Trophoblast cell (in vitro differentiated cells and primary cell): Measurements from ENCODE around the gene SYNGR2.

ENCODE experiments used
- DNase-seq, 2 donors: peaks; one replicate each; pipeline ENCODE4 v3.0.0-alpha.2; 2016
- H2AFZ ChIP-seq: 2 replicates; pipeline ENCODE4 v1.6.1; 2013; ENCODE audit warnings: low read length, moderate library complexity, mild to moderate bottlenecking; ENCODE audit not compliant: insufficient read depth, poor library complexity
- H2AK5ac ChIP-seq: 2 replicates; pipeline ENCODE4 v1.6.1; 2013; ENCODE audit warnings: mild to moderate bottlenecking, low read length
- H2BK120ac ChIP-seq: 2 replicates; pipeline ENCODE4 v1.6.1; 2013; ENCODE audit warnings: low read length, mild to moderate bottlenecking, moderate library complexity; ENCODE audit not compliant: insufficient read depth, poor library complexity
- H2BK12ac ChIP-seq: 2 replicates; pipeline ENCODE4 v1.6.1; 2013; ENCODE audit warnings: mild to moderate bottlenecking, low read length, moderate library complexity
- H2BK5ac ChIP-seq: 2 replicates; pipeline ENCODE4 v1.6.1; 2013; ENCODE audit warnings: low read length, low read depth, moderate library complexity, mild to moderate bottlenecking; ENCODE audit not compliant: poor library complexity
- H3K14ac ChIP-seq: 2 replicates; pipeline ENCODE4 v1.6.1; 2013; ENCODE audit warnings: mild to moderate bottlenecking, low read length
- H3K18ac ChIP-seq: 2 replicates; pipeline ENCODE4 v1.6.1; 2013; ENCODE audit warnings: mild to moderate bottlenecking, low read length
- H3K23ac ChIP-seq: 2 replicates; pipeline ENCODE4 v1.6.1; 2013; ENCODE audit warnings: low read length
- H3K27ac ChIP-seq: 2 replicates; pipeline ENCODE4 v1.5.1; 2013; ENCODE audit warnings: low read depth, mild to moderate bottlenecking, inconsistent platforms, low read length, moderate library complexity
- H3K27me3 ChIP-seq: 2 replicates; pipeline ENCODE4 v1.6.1; 2013; ENCODE audit warnings: inconsistent platforms, mild to moderate bottlenecking, low read length, moderate library complexity; ENCODE audit not compliant: insufficient read depth
- H3K36me3 ChIP-seq, 2 experiments: 1 replicate in 1 of 2; 2 replicates in 1 of 2; pipeline ENCODE4 v1.6.1; 2013; ENCODE audit warnings: low read length in 2 of 2, mild to moderate bottlenecking in 2 of 2, moderate library complexity in 1 of 2; ENCODE audit not compliant: insufficient read depth in 2 of 2, control insufficient read depth in 1 of 2
- H3K4ac ChIP-seq: 2 replicates; pipeline ENCODE4 v1.6.1; 2013; ENCODE audit warnings: low read depth, mild to moderate bottlenecking, low read length, moderate library complexity
- H3K4me1 ChIP-seq, 2 experiments: 1 replicate in 1 of 2; 2 replicates in 1 of 2; pipeline ENCODE4 v1.6.1; 2013; ENCODE audit warnings: low read length in 2 of 2, mild to moderate bottlenecking in 2 of 2, moderate library complexity in 1 of 2; ENCODE audit not compliant: insufficient read depth in 2 of 2, control insufficient read depth in 1 of 2
- H3K4me2 ChIP-seq: 2 replicates; pipeline ENCODE4 v1.6.1; 2013; ENCODE audit warnings: inconsistent platforms, mild to moderate bottlenecking, low read length, moderate library complexity
- H3K4me3 ChIP-seq: 2 replicates; pipeline ENCODE4 v1.5.1; 2013; ENCODE audit warnings: mild to moderate bottlenecking, low read depth, low read length, inconsistent platforms
- H3K79me1 ChIP-seq: one replicate; pipeline ENCODE4 v1.6.1; 2013; ENCODE audit warnings: low read length
- H3K79me2 ChIP-seq: 2 replicates; pipeline ENCODE4 v1.6.1; 2013; ENCODE audit warnings: low read length, mild to moderate bottlenecking; ENCODE audit not compliant: control insufficient read depth, insufficient read depth, poor library complexity
- H3K9ac ChIP-seq: 2 replicates; pipeline ENCODE4 v1.6.1; 2013; ENCODE audit warnings: mild to moderate bottlenecking, low read length
- H3K9me3 ChIP-seq: 2 replicates; pipeline ENCODE4 v1.6.1; 2013; ENCODE audit warnings: low read depth, mild to moderate bottlenecking, control low read depth, inconsistent platforms, low read length; ENCODE audit not compliant: insufficient read depth
- H4K12ac ChIP-seq: 2 replicates; pipeline ENCODE4 v1.6.1; 2013; ENCODE audit warnings: low read depth, mild to moderate bottlenecking, low read length, moderate library complexity
- H4K8ac ChIP-seq: 2 replicates; pipeline ENCODE4 v1.6.1; 2013; ENCODE audit warnings: low read depth, mild to moderate bottlenecking, low read length, moderate library complexity
- H4K91ac ChIP-seq: one replicate; pipeline ENCODE4 v1.6.1; 2013; ENCODE audit warnings: low read depth, mild to moderate bottlenecking, low read length, moderate library complexity
- WGBS: extraction: QIAGEN DNeasy Blood & Tissue Kit; methylation state at CpG from one replicate; pipeline ENCODE4 v1.1.7; 2013; ENCODE audit warnings: missing lambda C conversion rate; ENCODE audit not compliant: insufficient read length, insufficient coverage; ENCODE audit errors: extremely low coverage; 5-methylcytosine and 5-hydroxymethylcytosine counted together

The SYNGR2 gene

DNA sequence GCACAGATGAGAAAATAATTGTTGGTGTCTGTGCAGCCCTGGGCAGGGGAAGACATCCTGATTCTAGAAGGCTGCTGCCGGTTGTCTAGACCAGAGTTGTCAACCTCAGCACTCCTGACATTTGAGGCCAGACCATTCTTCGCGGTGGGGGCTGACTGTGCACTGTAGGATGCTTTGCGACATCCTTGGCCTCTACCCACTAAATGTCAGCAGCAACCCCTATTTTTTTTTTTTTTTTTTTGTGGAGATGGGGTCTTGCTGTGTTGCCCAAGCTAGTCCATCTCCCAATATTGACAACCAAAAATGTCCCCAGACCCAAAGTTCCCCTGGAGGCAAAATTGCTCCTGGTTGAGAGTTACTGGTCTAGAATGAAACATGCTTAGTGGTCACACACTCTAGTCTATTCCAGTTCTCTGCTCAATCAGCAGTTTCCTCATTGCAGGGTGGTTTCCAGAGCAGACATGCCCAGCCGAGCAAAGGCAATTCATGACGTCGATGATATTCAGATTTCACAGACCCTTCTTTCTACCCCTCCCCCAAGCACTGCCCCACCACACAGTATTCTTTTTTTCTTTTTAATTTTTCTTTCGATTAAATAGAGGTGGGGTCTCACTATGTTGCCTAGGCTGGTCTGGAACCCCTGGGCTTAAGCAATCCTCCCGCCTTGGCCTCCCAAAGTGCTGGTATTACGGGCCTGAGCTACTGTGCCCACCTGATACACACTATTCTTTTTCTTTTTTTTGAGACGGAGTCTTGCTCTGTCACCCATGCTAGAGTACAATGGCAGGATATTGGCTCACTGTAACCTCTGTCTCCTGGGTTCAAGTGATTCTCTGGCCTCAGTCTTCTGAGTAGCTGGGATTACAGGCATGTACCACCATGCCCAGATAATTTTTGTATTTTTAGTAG, 13.2 kb upstream of the SYNGR2 start:
- H4K91ac ChIP-seq, result no peak overlapping the region
- no peaks in the 10 kb centered on the region for H3K36me3 ChIP-seq
- no peak overlapping the region for H3K4me2 ChIP-seq
- H3K14ac ChIP-seq, result no peak overlapping the region
- H2BK120ac ChIP-seq, result no peak overlapping the region
- WGBS, result no CpG with 5 or more reads among the region's 11 CpGs
- H2AFZ ChIP-seq, result no peak overlapping the region
- H3K9ac ChIP-seq, result no peak overlapping the region
- no peaks in the 10 kb centered on the region for H3K79me2 ChIP-seq
- H3K23ac ChIP-seq, result no peak overlapping the region
- no peaks in the 10 kb centered on the region for H3K27me3 ChIP-seq
- no peak overlapping the region for H3K27ac ChIP-seq
- no peak overlapping the region for H4K8ac ChIP-seq
- peaks cover 2 to 5% of the 10 kb centered on the region in 2 experiments for H3K4me1 ChIP-seq
- H2BK5ac ChIP-seq, result no peak overlapping the region
- no peak overlapping the region for H3K4me3 ChIP-seq
- H3K9me3 ChIP-seq, result no peaks in the 10 kb centered on the region
- H4K12ac ChIP-seq, result no peak overlapping the region
- H3K18ac ChIP-seq, result no peak overlapping the region
- H2BK12ac ChIP-seq, result no peak overlapping the region
- H3K4ac ChIP-seq, result no peak overlapping the region
- no peaks in the 10 kb centered on the region for H3K79me1 ChIP-seq
- no peak overlapping the region for H2AK5ac ChIP-seq
- DNase-seq, result no peak

DNA sequence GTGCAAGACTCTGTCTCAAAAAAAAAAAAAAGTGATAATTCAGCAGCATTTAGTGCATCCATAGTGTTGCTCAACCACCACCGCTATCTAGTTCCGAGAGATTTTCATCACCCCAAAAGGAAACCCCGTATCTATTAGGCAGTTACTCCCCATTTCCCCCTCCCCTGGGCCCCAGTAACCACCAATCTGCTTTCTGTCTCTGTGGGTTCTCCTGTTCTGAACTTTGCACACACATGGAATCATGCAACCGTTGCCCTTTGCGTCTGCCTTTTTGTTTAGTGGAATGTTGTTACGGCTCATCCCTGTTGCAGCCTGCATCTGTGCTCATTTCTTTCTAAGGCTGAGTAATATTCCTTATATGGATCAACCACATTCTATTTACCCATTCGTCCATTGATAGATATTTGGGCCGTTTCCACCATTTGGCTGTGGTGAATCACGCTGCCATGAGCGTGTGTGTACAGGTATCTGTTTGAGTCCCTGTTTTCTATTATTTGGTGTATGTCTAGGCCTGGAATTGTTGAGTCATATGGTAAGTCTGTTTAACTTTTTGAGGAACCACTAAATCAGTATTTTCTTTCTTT, 8.7 kb upstream of the SYNGR2 start:
- Histone ChIP-seq H3K36me3 (no peaks in the 10 kb centered on the region), H3K79me1 (no peaks in the 10 kb centered on the region)
- no CpG with 5 or more reads among the region's 10 CpGs for WGBS

DNA sequence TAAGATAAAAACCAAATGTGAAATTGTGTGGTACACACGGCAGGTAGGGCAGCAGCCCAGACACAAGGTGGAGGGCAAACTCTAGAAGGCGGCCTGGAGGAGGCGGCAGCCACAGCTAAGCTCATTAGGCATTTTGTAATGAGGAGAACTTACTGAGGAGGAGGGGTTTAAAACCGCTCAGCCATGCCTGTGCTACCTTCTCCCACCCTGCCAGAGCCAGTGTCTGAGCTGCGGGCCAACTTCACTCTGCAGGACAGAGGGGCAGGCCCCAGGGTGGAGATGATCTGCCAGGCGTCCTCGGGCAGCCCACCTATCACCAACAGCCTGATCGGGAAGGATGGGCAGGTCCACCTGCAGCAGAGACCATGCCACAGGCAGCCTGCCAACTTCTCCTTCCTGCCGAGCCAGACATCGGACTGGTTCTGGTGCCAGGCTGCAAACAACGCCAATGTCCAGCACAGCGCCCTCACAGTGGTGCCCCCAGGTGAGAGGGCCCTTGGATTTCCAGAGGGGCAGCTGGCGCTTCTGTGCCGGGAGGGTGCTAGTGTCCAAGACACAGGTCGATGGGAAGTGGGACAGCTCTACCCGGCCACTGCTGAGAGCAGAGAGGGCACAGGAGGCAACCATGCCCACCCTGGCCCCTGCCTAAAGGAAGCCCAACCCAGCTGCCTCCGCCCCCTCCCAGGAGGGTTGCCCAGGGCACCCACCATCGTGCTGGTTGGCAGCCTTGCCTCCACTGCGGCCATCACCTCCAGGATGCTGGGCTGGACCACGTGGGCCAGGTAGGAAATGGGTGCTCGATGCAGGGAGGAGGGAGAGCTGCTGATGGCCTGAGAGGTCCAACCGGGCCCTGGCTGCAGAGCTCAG, 4.3 kb upstream of the SYNGR2 start:
- Histone ChIP-seq H3K4me3 (no peak overlapping the region), H3K18ac (no peak overlapping the region), H3K79me1 (peaks cover 5% of the 10 kb centered on the region), H3K4me1 (peaks cover 5% of the 10 kb centered on the region in 2 experiments), H2BK120ac (no peak overlapping the region), H3K27ac (no peak overlapping the region), H3K4ac (no peak overlapping the region), H2BK12ac (no peak overlapping the region), H3K79me2 (no peaks in the 10 kb centered on the region), H3K23ac (no peak overlapping the region), H3K27me3 (no peaks in the 10 kb centered on the region), H4K91ac (no peak overlapping the region), H4K8ac (no peak overlapping the region), H3K4me2 (no peak overlapping the region), H2BK5ac (no peak overlapping the region), H3K9ac (no peak overlapping the region), H2AFZ (no peak overlapping the region), H3K9me3 (peaks cover 4% of the 10 kb centered on the region), H4K12ac (no peak overlapping the region), H2AK5ac (no peak overlapping the region), H3K14ac (no peak overlapping the region), H3K36me3 (no peaks in the 10 kb centered on the region)
- WGBS, result no CpG with 5 or more reads among the region's 22 CpGs
- no peak for DNase-seq

More for the DNA sequence above, 8.7 kb upstream of the SYNGR2 start:
- Histone ChIP-seq H4K8ac (no peak overlapping the region), H4K12ac (no peak overlapping the region), H3K27ac (no peak overlapping the region), H2BK5ac (no peak overlapping the region), H3K4me3 (no peak overlapping the region), H2BK120ac (no peak overlapping the region), H3K9me3 (peaks cover 2% of the 10 kb centered on the region), H3K27me3 (no peaks in the 10 kb centered on the region), H3K23ac (no peak overlapping the region), H3K79me2 (no peaks in the 10 kb centered on the region), H3K18ac (no peak overlapping the region), H3K9ac (no peak overlapping the region), H3K4me2 (no peak overlapping the region), H4K91ac (no peak overlapping the region), H2AK5ac (no peak overlapping the region), H2AFZ (no peak overlapping the region), H2BK12ac (no peak overlapping the region), H3K14ac (no peak overlapping the region), H3K4me1 (no peaks in the 10 kb centered on the region), H3K4ac (no peak overlapping the region)
- peak; percentile 57 to 78 for DNase-seq

DNA sequence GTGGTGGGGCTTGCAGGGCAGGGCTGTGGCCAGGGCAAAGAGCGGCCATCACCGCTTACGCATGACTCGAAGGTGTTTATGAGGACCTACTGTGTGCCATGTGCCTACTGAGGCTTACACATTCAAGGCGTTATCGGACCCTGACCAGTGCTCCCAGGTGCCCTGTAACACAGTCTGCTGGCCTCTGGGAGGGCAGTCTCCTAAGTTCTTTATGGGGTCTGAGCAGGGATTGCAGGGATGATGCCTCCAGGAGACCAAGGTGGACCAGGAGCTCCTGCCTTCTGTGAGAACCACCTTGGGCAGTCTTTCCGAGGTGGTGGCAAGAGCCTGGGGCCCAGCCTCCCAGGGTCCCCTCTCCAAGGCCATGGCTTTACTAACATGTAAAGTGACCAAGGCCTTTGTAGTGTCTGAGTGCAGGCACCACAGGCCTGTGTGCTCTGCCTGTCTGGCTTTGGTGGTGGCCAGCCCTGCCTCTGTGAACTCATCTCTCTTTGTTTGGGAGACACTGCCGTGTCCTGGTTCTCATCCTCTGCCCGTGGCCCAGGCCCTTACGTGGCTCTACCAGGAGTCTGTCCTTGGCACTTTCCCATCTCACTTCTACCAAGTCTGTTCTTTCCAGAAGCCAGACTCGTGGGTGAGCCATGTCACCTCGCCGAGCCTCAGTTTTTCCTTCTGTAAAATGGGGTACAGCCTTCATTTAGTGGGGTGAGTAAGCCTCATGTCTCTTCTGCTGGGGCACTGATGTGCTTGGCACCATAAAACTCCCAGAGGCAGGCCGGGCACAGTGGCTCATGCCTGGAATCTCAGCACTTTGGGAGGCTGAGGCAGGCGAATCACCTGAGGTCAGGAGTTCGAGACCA, 3.4 kb upstream of the SYNGR2 start:
- Histone ChIP-seq H3K79me1 (peaks cover 5% of the 10 kb centered on the region), H3K4me2 (no peak overlapping the region), H3K27ac (no peak overlapping the region), H4K8ac (no peak overlapping the region), H3K4me3 (no peak overlapping the region), H3K36me3 (no peaks in the 10 kb centered on the region), H2AFZ (no peak overlapping the region), H3K79me2 (no peaks in the 10 kb centered on the region), H3K4ac (no peak overlapping the region), H3K23ac (no peak overlapping the region), H2BK12ac (no peak overlapping the region), H2BK5ac (no peak overlapping the region), H3K4me1 (peaks cover 8% of the 10 kb centered on the region in 2 experiments), H2BK120ac (no peak overlapping the region), H3K9me3 (peaks cover 4% of the 10 kb centered on the region), H2AK5ac (no peak overlapping the region), H3K27me3 (no peaks in the 10 kb centered on the region), H4K91ac (no peak overlapping the region), H3K18ac (no peak overlapping the region), H3K14ac (no peak overlapping the region), H3K9ac (no peak overlapping the region), H4K12ac (no peak overlapping the region)
- DNase-seq, result no peak
- WGBS, result no CpG with 5 or more reads among the region's 16 CpGs
